HG02973 (cell line): Measurements from ENCODE around the gene RAB11B.
"Not testable (repeated sequence)": the region's sequence is repeated elsewhere in the genome, so short reads cannot be mapped to it uniquely, and the experiment has no call there.

ENCODE experiments used
- ATAC-seq: cut with Tn5 transposase; IDR thresholded peaks from one replicate; pipeline ENCODE4 v1.9.1; 2021; ENCODE audit warnings: moderate library complexity; ENCODE audit not compliant: unreplicated experiment

Gene RAB11B

DNA sequence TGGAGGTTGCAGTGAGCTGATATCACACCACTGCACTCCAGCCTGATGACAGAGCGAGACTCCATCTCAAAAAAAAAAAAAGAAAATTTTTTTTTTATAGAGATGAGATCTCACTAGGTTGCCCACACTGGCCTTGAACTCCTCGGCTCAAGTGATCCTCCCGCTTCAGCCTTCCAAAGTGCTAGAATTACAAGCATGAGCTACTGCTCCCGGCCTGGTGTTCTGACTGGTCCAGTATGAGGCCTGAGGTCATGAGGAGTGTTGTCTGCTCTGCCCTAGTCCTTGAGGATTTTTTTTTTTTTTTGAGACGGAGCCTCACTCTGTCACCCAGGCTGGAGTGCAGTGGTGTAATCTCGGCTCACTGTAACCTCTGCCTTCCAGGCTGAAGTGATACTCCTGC is 35.2 kb downstream of the RAB11B start:
- not testable (repeated sequence) for ATAC-seq

DNA sequence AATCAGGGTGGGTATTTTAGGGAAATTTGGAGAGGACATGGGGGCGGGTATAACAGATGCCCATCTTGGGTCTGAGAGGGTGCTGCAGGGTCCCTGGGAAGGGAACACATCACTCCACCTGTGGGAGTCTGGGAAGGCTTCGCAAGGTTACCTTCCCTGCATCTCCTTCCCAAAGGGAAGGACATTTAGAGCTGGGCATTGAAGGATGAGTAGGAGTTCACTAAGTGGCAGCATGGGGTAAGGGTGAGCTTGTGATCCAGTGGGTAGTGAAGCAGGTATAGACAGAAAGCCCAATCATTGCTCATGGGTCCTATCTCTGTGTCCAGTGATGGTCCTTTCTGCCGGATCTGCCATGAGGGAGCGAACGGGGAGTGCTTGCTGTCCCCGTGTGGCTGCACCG is 36.1 kb downstream of the RAB11B start:
- ATAC-seq, result no peak

DNA sequence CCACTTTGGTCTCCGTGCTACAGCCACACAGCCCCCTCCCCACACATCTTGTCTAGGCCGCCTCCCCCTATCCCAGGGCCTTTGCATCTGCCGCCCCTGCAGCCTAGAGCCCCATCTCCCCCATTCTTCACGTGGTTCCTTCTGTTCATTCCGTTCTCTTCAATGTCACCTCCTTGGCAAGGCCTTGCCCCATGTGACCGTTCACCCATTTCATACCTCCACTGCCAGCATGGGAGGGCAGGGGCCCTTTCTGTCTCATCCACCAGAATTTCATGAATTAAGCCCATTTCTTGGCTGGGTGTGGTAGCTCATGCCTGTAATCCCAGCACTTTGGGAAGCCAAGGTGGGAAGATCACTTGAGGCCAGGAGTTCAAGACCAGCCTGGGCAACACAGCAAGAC is 38.9 kb downstream of the RAB11B start:
- no peak for ATAC-seq

DNA sequence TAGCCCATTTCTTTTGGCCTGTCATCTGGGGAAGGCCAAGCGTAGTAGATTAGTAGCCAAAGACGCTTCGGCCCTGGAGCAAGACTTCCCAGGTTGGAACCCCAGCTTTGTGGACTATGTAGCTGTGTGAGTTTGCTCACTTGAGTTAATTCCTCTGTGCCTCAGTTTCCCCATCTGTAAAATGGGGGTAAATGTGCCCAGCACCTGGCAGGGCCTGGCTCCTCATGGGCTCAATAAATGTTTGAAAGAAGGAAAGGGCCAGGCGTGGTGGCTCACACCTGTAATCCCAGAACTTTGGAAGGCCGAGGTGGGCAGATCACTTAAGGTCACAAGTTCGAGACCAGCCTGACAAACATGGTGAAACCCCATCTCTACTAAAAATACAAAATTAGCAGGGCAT is 39.7 kb downstream of the RAB11B start:
- no peak for ATAC-seq

DNA sequence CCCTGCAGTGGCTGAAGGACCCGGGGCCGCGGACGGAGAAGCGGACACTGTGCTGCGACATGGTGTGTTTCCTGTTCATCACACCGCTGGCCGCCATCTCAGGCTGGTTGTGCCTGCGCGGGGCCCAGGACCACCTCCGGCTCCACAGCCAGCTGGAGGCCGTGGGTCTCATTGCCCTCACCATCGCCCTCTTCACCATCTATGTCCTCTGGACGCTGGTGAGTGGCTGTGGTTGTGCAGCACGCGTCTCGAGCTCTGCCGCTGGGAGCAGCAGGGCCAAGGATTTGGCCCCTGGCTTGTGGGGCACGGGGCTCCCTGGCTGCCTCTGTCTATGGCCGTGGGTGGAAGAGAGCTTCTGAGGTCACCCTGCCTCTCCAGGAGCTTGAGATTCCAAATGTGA is 40.5 kb downstream of the RAB11B start:
- no peak for ATAC-seq

DNA sequence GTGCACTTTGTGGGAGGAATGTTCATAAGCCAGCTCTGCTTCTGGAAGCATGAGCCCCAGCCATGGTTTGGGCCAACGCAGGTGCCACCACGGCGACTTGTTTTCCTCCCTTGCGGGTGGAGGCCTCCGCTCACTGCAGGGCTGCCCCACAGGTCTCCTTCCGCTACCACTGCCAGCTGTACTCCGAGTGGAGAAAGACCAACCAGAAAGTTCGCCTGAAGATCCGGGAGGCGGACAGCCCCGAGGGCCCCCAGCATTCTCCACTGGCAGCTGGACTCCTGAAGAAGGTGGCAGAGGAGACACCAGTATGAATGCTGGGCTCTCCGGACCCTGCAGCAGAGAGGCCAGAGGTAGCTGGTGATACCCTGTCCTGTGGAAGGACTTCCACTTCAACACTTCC is 48.1 kb downstream of the RAB11B start:
- ATAC-seq, result no peak

DNA sequence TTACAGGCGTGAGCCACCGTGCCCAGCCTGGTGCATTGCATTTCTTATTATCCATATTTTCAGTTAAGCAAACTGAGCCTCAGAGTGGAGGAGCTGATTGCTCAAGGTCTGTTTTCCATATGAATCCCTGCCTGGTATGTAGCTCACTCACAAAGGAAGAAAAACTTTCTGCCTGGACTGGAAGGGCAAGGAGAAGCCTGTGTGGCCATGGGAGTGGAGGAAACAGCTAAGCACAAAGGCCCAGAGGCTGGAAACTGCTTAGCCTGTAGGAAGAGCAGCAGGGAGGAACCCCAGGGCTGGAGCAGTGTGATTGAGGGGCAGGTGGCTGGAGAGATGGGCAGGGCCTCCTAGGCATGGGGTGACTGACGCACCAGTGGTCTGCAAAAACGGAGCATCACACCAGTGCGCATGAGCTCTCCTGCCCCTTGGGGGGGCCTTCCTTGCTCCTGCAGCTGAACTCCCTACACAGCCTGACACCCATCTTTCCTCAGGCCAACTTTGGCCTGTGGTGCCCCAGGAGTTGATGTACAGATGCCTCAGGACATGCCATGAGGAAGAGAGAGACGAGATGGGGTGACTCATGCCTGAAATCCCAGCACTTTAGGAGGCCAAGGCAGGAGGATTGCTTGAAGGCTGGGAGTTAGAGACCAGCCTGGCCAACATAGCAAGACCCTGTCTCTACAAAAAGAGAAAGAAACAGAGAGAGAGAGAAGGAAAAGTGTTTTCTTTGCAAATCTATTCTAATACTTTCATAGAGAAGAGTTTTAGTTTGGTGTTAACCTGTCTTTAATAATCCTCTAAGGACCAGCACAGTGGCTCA is 51.8 kb downstream of the RAB11B start:
- ATAC-seq, result no peak

DNA sequence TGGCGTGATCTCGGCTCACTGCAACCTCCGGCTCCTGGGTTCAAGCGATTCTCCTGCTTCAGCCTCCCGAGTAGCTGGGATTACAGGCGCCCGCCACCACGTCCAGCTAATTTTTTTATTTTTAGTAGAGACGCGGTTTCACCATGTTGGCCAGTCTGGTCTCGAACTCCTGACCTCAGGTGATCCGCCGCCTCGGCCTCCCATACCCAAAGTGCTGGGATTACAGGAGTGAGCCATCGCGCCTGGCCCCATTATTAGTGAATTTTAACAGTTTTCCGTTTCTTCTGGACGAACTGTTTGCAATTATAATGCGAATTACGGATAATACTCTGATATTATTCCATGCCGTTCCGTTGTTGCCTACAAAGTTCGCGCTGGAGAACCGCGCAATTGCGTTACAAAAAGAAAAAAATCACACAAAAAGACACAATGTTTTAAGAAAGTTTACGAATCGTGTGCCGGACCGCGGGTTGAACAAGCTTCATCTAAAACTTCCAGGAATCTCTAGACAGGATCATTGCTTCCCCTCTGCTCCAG is 54.0 kb downstream of the RAB11B start:
- not testable (repeated sequence) for ATAC-seq

DNA sequence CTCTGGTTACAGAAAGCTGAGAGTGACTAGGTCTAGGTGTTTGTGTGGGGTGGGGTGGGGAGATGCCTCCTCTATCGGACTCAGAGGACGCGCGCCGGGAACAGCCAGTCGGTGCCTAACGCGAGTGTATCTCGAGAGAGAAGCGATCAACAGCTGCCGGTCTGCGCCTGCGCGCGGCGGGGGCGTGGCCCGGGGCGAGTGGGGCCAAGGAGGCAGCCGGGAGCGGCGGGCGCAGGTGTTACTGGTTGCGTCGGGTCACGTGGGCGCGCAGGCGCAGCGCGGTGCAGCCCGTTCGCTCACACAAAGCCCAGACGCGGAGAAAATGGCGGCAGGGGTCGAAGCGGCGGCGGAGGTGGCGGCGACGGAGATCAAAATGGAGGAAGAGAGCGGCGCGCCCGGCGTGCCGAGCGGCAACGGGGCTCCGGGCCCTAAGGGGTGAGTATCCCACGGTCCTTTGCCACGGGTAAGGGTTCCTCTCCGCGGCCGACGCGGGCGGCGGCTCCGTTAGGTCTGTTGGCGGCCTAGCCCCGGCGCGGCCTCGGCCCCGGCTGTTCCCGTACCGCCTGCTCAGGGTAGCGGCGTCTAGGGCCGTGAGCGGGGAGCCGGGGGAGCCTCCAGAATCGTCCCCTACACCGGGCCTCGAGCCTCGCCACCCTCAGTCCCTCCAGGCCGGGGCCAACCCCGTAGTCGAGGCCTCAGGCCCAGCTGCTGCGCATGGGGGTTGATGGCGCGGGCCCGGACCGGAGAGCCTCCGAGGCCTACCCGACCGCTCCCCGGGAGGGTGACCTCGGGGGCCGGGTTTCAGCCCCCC is 54.7 kb downstream of the RAB11B start, which contains the start of gene HNRNPM:
HNRNPM (plus strand) TSS at position 299 of the 811 bp plus-strand sequence; CDS start at position 323, 24 bp downstream.
- ATAC-seq, result peak; percentile 84

DNA sequence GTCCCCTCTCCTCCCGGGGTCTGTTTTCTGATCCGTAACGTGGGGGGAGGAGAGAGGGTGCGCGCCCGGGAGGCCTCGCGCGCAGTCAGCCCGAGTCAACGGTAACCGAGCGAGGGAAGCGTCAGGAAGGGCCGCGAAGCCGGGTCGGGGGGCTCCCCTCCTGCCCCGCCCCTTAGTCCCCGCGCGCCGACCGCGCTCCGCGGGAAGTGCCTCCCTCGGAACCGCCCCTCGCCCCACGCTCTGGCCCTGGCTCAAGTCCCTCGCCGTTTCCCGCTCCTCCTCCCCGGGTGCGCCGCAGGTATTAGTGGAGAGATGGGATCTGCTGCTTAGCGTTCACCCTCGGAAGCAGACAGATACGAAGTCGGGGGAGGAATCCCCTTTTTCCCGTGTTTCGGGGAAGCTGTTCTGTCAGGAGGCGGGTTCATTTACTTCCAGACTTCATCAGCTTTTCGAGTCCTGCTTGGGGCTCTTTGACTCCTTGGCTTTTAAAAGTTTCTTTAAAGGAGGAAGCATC is 55.4 kb downstream of the RAB11B start:
- peak; percentile 30 for ATAC-seq

DNA sequence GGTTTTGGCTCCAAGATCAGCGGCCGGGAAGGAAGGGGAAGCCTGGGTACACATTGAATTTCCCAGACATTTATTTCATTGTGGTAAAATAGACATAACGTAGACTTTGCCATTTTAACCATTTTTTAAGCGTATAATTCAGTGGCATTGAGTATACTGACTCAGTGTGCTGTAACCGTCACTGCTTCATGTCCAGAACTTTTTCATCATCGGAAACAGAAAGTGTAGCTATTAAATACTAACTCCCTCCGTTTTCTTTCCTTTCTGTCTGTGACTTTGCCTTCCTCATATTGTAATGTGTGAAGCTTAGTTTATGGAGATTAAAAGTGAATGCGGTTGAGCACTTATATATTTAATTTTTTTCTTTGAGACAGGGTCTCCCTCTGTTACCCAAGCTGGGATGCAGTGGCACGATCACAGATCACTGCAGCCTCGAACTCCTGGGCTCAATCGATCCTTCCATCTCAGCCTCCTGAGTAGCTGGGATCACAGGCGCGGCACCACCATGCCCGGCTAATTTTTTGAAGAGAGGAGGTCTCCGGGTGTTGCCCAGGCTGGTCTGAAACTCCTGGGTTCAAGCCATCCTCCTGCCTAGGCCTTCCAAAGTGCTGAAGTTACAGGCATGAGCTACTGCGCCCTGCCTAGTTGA is 56.0 kb downstream of the RAB11B start:
- ATAC-seq, result no peak

DNA sequence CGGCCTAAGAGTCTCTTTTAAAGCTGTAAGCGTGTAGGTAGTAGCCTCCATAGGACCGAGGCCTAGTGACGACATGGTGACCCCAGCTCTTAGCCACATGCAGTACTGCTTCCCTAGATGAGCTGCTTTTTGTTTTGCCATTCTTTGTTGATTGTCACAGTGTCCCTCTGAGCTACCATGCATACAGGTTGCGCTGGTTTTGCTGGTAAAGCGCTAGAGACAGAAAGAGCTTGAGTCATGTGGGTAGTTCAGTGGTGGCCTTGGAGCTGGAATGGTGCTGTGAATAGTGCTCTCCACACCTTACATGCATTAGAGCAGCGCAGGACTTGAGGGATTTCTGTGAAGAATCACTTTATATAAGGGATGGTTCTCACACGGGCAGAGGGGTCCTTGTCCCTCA is 59.7 kb downstream of the RAB11B start:
- ATAC-seq, result no peak

DNA sequence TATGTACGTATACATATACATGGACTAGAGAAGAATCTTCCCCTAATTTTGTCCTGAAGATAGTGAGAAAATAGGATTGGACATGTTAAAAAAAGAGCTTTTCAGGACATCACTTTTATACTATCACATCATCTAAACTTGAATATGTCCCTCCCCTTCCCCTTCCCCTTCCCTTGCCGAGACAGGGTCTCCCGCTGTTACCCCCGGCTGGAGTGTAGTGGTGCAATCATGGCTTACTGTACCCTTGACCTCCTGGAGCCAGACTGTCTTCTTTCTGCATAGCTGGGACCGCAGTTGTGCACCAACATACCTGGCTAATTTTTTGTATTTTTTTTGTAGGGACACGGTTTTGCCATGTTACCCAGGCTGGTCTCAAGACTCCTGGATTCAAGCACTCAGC is 61.2 kb downstream of the RAB11B start:
- no peak for ATAC-seq

DNA sequence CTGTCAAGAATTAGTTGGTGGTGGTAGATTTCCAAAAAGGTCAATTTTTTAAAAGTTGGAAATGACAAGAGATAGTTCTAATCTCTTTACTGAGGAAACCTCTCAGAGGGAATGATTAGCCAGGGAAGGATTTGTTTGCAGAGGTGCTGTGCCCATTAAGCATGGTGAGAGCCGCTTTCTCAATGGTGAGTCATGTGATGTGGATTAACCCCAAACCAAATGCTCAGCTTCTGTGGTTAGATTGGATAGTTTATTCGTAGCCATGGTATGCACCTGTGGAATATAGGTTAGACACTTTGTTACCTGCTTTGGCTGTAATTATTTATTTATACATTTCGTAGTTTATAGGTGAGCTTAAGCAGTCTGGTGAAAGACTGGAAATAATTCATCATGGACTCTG is 61.7 kb downstream of the RAB11B start:
- ATAC-seq, result no peak

DNA sequence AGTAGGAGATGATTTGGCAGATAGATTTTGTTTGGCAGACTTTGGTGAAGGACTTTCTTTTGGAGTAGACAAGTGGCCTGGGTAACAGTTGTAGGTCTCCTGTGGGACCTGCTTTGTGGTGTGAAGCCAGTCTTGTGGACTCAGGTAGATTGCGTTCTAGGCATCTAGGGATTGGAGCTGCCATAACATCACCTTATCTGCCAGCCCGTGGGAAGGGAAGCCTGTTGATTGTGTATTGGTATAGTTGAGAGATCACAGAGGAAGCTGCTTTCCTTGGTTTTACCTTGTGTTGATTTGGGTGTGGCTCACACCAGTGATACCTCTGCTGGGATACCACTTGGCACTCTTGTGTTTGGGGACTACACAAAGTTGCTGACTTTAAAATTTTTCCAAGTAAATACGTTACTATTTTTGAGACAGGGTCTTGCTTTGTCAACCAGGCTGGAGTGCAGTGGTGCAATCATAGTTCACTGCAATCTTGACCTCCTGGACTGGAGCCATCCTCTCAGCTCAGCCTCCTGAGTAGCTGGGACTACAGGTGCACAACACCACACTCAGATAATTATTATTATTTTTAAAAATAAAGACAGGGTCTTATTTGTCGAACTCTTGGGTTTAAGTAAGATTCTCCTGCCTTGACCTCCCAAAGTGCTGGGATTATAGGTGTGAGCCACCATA is 62.4 kb downstream of the RAB11B start:
- no peak for ATAC-seq

DNA sequence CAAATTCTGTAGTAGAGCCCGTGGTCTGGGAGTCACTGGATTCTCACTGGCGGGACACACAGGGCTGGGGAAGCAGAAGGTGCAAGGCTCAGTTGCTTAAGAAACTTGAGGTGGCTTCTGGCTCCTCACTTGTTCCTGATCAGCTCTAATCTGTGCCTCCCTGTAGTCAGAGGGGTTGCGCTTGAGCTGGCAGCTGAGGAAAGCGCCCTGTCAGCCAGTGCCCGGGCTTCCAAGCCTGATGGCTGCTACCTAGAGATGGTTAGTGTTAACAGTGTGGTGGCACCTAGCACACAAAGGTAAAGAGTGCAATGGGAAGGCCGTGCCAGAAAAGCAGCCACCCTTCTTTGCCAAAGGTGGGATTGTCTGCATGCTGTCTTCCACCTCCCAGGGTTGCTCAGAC is 63.5 kb downstream of the RAB11B start:
- no peak for ATAC-seq
